SU-DHL-6 (cell line): Measurements from ENCODE around the gene RASAL3.

Source experiments
- H2AFZ ChIP-seq: fragments of 200-600 bp; sonication (generic); 2 replicates; pipeline ENCODE4 v1.6.1; 2014; ENCODE audit warnings: low read depth, mild to moderate bottlenecking, moderate library complexity, mixed read lengths, antibody characterized with exemption, low read length; ENCODE audit not compliant: severe bottlenecking
- H3F3A ChIP-seq: fragments of 200-600 bp; shearing (Covaris generic); 2 replicates; pipeline ENCODE4 v1.6.0; 2016; ENCODE audit warnings: antibody characterized with exemption, mild to moderate bottlenecking; ENCODE audit not compliant: insufficient read depth
- H3K27ac ChIP-seq: fragments of 200-600 bp; sonication (generic); 2 replicates; pipeline ENCODE4 v1.5.1; 2016; ENCODE audit warnings: low read depth, mild to moderate bottlenecking, low read length, moderate library complexity, mixed read lengths
- H3K27me3 ChIP-seq: fragments of 200-600 bp; sonication (generic), shearing (Covaris generic); 2 replicates; pipeline ENCODE4 v1.6.0; 2014; ENCODE audit warnings: mild to moderate bottlenecking, low read length
- H3K36me3 ChIP-seq: fragments of 200-600 bp; sonication (generic); 2 replicates; pipeline ENCODE4 v1.6.1; 2014; ENCODE audit warnings: mild to moderate bottlenecking, low read length, mixed read lengths
- H3K4me2 ChIP-seq: fragments of 300-600, 200-600 bp; shearing (Covaris generic), sonication (generic); 2 replicates; pipeline ENCODE4 v1.6.0; 2014; ENCODE audit warnings: low read length, low read depth, mild to moderate bottlenecking; ENCODE audit not compliant: poor library complexity, severe bottlenecking
- H3K4me3 ChIP-seq: fragments of 200-600 bp; sonication (generic); 2 replicates; pipeline ENCODE4 v1.5.1; 2014; ENCODE audit warnings: antibody characterized with exemption, low read length, mild to moderate bottlenecking, mixed read lengths; ENCODE audit not compliant: insufficient read depth, poor library complexity, severe bottlenecking
- H3K79me2 ChIP-seq: fragments of 200-600 bp; sonication (generic); 2 replicates; pipeline ENCODE4 v1.6.1; 2014; ENCODE audit warnings: mild to moderate bottlenecking, low read length, moderate library complexity; ENCODE audit not compliant: insufficient read depth
- H3K9ac ChIP-seq: fragments of 200-600 bp; sonication (generic); 2 replicates; pipeline ENCODE4 v1.7.0; 2014; ENCODE audit warnings: mild to moderate bottlenecking, low read length
- H3K9me2 ChIP-seq: fragments of 200-600 bp; sonication (generic); replicated peaks from 2 replicates; pipeline ENCODE4 v1.6.1; 2014; ENCODE audit warnings: low read length; ENCODE audit not compliant: insufficient read depth
- H3K9me3 ChIP-seq: fragments of 200-600 bp; sonication (generic); 2 replicates; pipeline ENCODE4 v1.6.1; 2014; ENCODE audit warnings: low read length, mixed read lengths; ENCODE audit not compliant: insufficient read depth
- H4K20me1 ChIP-seq: fragments of 200-600 bp; sonication (generic); 2 replicates; pipeline ENCODE4 v1.6.1; 2014; ENCODE audit warnings: low read depth, mild to moderate bottlenecking, antibody characterized with exemption, low read length, moderate library complexity, mixed read lengths
- EZH2phosphoT487 ChIP-seq: fragments of 200-600 bp; sonication (generic), shearing (Covaris generic); conservative IDR thresholded peaks from 2 replicates; pipeline ENCODE4 v1.6.1; 2018; ENCODE audit warnings: mild to moderate bottlenecking, antibody characterized with exemption, low read length, moderate library complexity, mixed read lengths
- TF ChIP-seq, protein P1 (sequence below): fragments of 200-600 bp; sonication (generic); IDR thresholded peaks from one replicate; pipeline ENCODE4 v1.5.1; 2017; ENCODE audit warnings: antibody characterized with exemption, mild to moderate bottlenecking, low read length, moderate library complexity; ENCODE audit not compliant: insufficient read depth, poor library complexity, severe bottlenecking

RASAL3 gene

DNA sequence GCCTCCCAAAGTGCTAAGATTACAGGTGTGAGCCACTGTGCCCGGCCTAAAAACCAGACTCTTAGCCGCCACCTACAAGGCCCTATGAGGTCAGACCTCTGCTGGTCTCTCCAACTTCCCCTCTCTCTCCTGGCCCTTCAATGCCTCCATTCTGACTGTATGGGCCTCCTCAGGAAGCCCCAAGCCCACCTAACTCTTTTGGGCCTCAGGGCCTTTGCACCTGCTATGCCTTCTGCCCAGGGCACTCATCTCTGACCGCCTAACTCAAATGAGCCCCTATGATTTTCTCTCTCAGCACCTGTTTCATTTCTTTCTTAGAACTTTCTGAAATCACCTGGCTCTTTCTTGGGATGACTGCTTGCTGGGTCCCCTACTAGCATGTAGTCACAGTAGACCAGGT is 21.0 kb downstream of the RASAL3 start:
- H3F3A ChIP-seq = no peaks in the 10 kb centered on the region
- H2AFZ ChIP-seq = no peak overlapping the region
- no peak overlapping the region for H3K27ac ChIP-seq
- no peaks in the 10 kb centered on the region for H3K9me2 ChIP-seq
- no peaks in the 10 kb centered on the region for H3K9me3 ChIP-seq
- H4K20me1 ChIP-seq = no peaks in the 10 kb centered on the region
- TF ChIP-seq, protein P1, sequence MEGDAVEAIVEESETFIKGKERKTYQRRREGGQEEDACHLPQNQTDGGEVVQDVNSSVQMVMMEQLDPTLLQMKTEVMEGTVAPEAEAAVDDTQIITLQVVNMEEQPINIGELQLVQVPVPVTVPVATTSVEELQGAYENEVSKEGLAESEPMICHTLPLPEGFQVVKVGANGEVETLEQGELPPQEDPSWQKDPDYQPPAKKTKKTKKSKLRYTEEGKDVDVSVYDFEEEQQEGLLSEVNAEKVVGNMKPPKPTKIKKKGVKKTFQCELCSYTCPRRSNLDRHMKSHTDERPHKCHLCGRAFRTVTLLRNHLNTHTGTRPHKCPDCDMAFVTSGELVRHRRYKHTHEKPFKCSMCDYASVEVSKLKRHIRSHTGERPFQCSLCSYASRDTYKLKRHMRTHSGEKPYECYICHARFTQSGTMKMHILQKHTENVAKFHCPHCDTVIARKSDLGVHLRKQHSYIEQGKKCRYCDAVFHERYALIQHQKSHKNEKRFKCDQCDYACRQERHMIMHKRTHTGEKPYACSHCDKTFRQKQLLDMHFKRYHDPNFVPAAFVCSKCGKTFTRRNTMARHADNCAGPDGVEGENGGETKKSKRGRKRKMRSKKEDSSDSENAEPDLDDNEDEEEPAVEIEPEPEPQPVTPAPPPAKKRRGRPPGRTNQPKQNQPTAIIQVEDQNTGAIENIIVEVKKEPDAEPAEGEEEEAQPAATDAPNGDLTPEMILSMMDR = no peak
- TF ChIP-seq EZH2phosphoT487 = no peak
- H3K36me3 ChIP-seq = no peaks in the 10 kb centered on the region
- H3K27me3 ChIP-seq = no peaks in the 10 kb centered on the region
- no peak overlapping the region for H3K4me3 ChIP-seq
- H3K9ac ChIP-seq = no peak overlapping the region
- H3K79me2 ChIP-seq = no peaks in the 10 kb centered on the region
- H3K4me2 ChIP-seq = no peak overlapping the region

DNA sequence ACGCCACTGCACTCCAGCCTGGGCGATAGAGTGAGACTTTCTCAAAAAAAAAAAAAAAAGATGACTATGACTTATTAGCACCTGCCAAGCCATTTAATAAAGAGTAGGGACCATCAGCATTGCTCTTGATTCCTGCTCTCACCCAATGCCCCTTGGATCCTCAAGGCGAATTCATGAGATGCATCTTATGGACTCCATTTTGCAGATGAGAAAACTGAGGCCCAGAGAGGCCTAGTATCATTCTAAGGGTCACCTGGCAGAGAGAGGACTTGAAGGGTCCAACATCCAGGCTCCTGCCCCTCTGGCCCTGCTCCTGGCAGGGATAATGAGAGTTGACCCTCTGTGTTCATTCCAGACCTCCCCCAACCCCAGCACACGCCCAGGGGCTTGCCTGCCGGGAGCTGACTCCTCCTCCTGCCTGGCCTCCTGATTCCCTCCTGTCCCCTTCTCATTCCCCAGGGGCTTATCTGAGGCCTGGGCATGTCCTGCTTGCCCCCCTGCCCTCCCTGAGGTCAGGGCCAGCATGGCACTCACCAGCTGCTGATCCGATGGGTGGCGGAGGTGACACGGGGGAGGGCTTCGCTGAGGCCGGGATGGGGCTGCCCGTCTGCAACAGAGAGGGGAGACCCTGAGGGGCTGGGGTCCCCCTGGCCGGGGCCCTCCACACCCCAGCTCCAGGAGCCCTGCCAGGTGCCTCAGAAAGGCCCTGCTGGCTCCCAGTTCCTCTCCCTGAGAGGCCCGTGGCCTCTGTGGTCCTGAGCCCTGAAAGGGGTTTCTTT is 22.0 kb downstream of the RASAL3 start:
- H2AFZ ChIP-seq = no peak overlapping the region
- H3F3A ChIP-seq = no peaks in the 10 kb centered on the region
- no peaks in the 10 kb centered on the region for H4K20me1 ChIP-seq
- no peak overlapping the region for H3K27ac ChIP-seq
- H3K9ac ChIP-seq = no peak overlapping the region
- no peaks in the 10 kb centered on the region for H3K36me3 ChIP-seq
- H3K27me3 ChIP-seq = no peaks in the 10 kb centered on the region
- H3K79me2 ChIP-seq = no peaks in the 10 kb centered on the region
- H3K9me3 ChIP-seq = no peaks in the 10 kb centered on the region
- H3K4me3 ChIP-seq = no peak overlapping the region
- no peak for TF ChIP-seq EZH2phosphoT487
- TF ChIP-seq, protein P1 = no peak
- no peak overlapping the region for H3K4me2 ChIP-seq
- H3K9me2 ChIP-seq = no peaks in the 10 kb centered on the region

- Histone ChIP-seq H3K36me3 (no peaks in the 10 kb centered on the region), H3K79me2 (no peaks in the 10 kb centered on the region), H3F3A (no peaks in the 10 kb centered on the region), H2AFZ (no peak overlapping the region), H3K9me3 (no peaks in the 10 kb centered on the region), H3K4me2 (no peak overlapping the region), H3K27me3 (no peaks in the 10 kb centered on the region), H3K4me3 (no peak overlapping the region), H3K9me2 (no peaks in the 10 kb centered on the region), H3K9ac (no peak overlapping the region), H3K27ac (no peak overlapping the region), H4K20me1 (no peaks in the 10 kb centered on the region)
- no peak for TF ChIP-seq EZH2phosphoT487
- TF ChIP-seq, protein P1 = no peak
These were observed 23.0 kb downstream of the RASAL3 start for GRCh38 chr19:15441317-15441716.
